Bone marrow (tissue), 2 donors: Measurements from ENCODE around the gene TWF2.

Experiments used
- DNase-seq, 2 donors: peaks; one replicate each; lab custom pipeline; 2025; lab: John Stamatoyannopoulos, UW

Gene TWF2

DNA sequence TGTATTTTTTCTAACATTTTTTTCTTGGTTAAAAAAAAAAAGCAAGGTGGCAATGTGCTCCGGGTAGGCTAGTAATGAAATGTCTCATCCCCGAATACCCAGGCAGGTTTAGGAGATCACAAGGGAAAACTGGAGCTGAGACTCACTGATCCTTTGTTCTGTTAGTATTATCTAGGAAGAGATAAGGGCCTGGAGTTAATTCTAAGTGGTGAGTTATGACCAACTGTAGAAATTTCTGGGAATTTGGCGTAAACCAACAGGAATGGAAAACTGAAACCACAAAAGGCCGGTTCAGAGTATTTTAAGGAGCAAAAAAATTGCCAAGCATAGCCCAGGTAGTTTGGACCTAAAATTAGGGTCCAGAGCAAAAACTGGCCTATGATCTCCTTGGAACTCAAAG lies 19.0 kb upstream of the TWF2 start:
- no peak for DNase-seq

DNA sequence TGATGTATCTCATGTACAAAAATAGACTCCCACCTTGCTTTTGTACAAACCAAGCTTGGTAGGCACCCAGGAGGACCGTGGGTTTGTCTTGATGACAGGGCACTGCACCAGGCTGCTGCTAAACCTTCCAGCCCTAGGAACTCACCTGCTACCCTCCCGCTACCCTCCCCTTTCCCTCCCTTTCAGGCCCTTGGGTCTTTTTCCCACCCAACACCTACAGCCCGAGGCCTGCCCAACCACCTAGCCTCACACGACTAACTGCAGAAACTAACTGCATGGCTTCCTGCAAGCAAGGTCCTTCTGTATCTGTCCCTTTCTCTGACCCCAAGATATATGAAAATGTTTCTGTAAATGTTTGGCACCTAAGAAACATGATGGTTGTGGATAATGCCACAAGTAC lies 17.7 kb upstream of the TWF2 start:
- DNase-seq: no peak

GRCh38 chr3:52256159-52256558 lies 17.2 kb upstream of the TWF2 start:
- DNase-seq: no peak

GRCh38 chr3:52254608-52255007 lies 15.7 kb upstream of the TWF2 start:
- DNase-seq: no peak

DNA sequence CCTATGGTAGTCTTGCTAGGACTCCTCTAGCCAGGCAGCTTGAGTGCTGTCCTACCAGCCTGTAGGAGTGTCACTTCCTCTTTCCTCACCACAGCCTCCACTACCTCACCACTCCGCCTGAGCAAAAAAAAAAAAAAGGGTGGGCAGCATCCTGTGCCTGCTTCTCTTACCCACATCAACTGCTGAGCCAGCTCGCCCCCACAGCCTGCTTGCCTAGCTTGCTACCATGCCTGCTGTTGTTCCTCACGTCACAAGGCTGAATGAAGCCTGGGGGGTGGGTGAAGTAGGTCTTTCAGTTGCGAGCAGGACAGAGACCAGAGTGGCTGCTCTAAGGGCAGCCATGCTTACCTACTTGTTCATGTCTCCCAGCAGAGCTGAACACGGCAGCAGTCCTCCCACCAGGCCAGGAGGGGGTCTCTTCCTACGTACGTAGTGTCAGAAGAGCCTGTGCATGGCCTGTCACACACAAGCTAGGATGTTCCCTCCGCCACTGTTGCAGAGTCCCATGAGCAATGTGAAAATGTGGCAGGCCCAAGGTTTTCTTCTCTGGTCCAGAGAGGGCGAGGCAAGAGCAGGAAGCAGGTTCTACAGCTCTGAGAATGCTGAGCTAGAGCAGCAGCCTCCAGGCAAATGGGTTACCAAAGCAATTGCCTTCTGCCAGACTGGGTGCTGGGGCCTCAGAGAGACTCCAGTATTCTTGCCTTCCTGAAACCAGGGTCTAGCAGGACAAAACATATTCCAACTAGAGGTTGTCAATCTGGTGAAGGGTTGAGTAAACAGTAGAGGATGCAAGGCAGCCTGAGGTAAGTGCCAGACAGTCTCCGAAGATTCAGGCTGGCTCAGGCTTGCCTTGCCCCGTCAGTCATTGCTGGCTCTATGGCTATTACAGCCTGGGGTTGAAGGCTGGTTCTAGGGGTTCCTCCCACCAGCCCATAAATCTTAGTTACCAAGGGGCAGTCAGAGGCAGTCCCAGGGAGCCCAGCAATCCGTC lies 14.7 kb upstream of the TWF2 start:
- DNase-seq: peak in 1 of 2 donors; percentile 98

DNA sequence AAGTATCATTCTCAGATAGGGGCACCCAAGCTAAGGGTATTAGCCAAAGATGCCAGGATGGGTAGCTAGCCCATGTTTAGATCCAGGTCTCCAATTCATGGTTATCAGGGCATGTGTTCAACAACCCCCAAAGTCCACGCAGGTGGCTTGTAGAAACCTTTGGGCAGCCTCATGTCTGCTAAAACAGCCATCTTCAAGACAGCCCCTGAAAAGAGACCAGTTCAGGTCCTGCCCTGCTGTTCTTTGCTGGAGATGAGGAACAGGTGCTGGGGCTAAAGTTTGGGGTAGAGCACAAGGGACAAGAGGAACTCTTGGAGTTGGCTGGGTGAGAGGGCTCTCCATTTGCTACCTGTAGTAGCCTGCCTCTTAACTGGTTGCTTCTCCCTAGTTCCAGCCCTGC lies 11.2 kb upstream of the TWF2 start:
- DNase-seq: no peak

DNA sequence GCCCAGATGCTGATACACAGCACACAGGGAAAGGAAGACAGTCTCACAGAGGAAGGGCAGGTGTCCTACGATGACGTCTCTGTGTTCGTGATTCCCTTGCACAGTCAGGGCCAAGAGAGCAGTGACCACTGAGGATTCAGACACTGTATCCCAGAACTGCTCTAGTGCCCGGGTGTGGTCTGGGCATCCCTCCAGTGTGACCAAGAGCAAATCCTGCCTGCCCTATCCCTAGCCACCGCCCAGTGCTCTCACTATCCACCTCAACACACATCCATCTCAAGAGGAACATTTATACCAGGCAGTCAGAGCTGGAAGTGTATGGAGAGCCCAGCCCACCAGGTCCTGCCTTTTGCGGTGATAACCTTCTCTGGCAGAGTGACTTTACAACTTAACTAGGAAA lies 10.7 kb upstream of the TWF2 start:
- no peak for DNase-seq

GRCh38 chr3:52248816-52249547 lies 10.0 kb upstream of the TWF2 start:
- no peak for DNase-seq

DNA sequence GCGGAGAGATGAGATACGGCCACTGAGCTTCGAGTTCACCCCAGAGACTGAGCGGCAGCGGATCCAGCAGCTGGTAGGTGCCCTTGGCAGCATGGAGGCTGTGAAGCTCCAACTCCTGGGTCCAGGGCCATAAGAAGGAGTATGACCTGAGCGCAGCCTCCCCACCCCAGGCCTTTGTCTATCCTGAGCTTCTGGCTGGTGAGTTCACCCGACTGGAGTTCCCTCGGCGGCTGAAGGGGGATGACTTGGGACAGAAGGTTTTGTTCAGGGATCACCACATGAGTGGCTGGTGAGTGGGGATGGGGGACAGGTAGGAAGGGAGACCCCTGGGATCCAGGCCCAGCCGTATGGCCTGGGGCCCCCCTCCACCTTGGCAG lies 9.2 kb upstream of the TWF2 start:
- no peak for DNase-seq

- DNase-seq: no peak
These were observed 8.6 kb upstream of the TWF2 start for GRCh38 chr3:52247409-52248164.

GRCh38 chr3:52246728-52247408 lies 7.9 kb upstream of the TWF2 start:
- no peak for DNase-seq

- DNase-seq: no peak
These were observed 7.3 kb upstream of the TWF2 start for GRCh38 chr3:52246264-52246620.

DNA sequence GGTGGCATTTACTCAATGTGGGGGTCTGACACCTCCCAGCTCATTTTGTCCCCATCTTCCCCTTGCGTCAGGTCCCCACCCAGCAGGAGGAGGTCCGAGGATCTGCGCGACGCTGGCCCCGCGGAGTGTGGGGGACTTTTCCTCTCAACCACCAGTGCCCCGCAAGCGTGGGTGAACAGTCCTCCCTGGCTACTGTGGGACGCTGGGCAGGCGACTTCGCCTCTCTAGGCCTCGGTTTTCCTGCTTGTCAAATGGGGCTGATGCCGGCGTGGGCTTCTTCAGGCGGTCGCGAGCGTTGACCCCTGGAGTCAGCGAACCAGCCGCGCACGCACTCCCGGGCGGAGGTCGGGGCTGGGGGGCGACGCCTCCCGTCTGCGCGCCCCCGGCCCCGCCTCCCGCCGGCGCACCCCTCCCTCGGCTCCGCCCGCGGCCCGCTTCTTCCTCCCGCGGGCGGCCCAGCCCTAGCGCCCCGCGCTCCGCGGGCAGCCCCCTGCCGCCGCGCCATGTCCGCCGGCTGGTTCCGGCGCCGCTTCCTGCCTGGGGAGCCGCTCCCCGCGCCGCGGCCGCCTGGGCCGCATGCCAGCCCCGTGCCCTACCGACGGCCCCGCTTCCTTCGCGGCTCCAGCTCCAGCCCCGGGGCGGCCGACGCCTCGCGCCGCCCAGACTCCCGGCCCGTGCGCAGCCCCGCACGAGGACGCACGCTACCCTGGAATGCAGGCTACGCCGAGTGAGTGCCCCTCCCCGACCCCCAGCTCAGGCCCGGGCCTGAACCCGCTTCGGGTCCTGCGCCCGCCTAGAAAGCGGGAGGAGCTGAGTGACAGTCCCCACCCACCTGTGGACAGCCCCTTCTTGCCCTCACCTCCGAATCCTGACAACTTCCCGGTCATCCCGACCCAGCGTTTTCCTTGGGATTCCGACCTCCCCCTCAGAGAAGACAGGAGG lies 6.6 kb upstream of the TWF2 start, which contains the start of gene PPM1M:
TSS of gene PPM1M (plus strand) at position 438 of the 942 bp plus-strand sequence. CDS start at position 504, 66 bp downstream.
- peak; percentile 31 to 33 for DNase-seq

DNA sequence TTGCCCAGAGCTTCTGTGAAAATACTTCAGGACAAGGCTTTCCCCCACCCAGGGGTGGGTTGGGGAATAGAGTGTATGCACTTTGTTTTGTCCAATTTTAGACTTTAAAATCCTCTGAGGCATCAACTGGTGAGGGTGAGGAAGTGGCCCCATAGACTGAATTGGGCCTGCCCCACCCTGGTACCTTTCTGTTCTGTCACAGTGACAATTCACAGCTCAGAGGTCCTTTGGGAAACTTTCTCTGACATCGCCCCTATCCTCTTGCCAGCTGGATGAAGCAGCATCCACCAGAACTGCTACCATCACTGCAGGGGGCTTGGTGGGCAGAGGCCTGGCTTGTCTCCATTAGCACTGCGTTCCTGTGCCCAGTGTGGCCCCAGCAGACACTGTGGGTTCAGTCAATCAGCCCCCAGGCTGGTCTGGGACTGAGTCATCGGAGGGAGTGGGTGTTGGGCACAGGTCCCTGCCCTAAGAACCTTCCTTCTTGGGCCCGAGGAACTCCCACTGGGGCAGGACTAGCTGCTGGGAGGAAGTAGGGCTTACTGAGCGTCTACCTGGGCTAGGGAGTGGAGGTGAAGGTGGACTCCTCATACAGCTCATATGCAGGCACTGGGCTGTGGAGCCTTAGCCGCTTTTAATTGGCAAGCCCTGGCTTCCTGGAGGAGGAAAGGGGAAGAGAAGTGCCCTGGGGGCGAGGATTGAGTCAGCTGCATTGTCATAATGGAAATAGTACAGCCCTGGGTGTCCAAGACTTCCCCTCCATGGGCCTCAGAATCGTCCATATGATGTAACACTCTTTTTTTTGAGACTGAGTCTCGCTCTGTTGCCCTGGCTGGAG lies 5.1 kb upstream of the TWF2 start:
- DNase-seq: peak; percentile 90 to 97

DNA sequence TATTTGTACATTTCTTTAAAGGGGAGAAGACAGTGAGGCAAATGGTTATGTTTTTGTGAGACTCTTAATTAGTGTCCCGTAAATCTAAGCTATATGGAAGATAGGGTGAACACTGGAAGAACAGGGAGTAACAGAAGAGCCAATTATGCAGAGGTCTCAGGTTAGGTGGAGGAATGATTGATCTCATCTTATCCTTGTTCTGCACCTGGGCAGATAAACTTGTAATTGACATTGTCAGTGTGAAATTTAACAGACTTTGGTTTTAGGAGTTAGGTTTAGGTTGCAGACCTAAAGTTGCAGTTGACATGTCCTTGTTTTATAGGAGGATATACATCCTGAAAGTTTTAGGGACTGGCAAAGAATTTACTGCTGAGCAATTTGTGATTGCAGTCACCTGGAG lies 3.1 kb upstream of the TWF2 start:
- no peak for DNase-seq

- DNase-seq: no peak
These were observed 2.0 kb upstream of the TWF2 start for GRCh38 chr3:52240886-52241370.

DNA sequence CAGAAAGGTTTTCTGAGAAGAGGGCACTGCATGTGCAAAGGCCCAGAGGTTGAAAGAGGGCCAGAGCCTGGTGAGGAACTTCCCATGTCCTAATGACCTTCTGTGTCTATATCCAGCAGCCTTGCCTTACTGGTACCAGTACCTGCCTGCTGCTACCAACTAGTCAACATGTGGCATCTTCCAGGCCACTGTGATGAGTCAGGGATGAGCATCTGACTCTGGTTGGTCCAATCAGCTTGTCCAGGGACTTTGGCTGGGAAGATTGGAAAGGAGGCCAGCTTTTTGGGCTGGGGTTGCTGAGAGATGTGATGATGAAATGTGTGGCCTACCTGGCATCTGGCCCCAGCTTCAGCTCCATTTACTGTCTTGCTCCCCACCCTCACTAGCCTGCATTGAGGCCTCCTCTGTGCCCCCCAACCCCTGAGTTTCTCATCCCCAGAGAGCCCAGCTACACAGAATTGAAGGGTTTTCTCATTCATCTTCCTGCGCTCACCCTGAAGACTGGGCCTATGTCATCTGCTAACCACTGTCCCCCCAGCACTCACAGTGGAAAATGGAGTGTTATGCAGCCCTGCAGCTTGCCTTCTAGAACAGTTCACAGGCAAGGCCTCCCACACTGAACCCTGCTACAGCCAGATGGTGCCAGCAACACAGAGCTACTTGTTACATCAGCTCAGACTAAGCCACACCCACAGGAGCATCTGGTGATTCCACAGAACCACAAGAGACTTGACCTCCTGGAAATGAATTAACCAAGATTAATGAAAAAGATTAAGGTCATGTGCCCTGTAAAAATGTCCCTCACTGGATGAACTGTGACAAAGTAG lies 1.3 kb upstream of the TWF2 start:
- DNase-seq: peak in 1 of 2 donors; percentile 9

- DNase-seq: no peak
These were observed 681 bp downstream of the TWF2 start for GRCh38 chr3:52238193-52238760.
